ENCODE data around the gene PARD6G. TPM values are rescaled to one million over a fixed set of nuclear protein-coding genes. Genes with fewer than 3 reads are reported as not detected.
A peak's percentile ranks its signal among the peaks of the same experiment; 100 is the strongest.

Gene PARD6G
- total RNA-seq, 1 experiment from 2014 or later, result 13.0 TPM

- TF ChIP-seq CDX4 (CRISPR knock-in tag; IDR thresholded peaks at IDR 0.05; ENCODE audit: borderline replicate concordance) (no peak), ZBTB43 (CRISPR knock-in tag; IDR thresholded peaks at IDR 0.05) (no peak), E2F4 (CRISPR knock-in tag; IDR thresholded peaks at IDR 0.05; ENCODE audit: borderline replicate concordance, low read depth) (no peak), IRF1 (CRISPR knock-in tag; IDR thresholded peaks at IDR 0.05) (no peak), SMAD4 (CRISPR knock-in tag; IDR thresholded peaks at IDR 0.05) (no peak), ARID4B (CRISPR knock-in tag; IDR thresholded peaks at IDR 0.05; ENCODE audit: borderline replicate concordance) (no peak), RORB (CRISPR knock-in tag; IDR thresholded peaks at IDR 0.05) (no peak), MLX (CRISPR knock-in tag; IDR thresholded peaks at IDR 0.05) (no peak), HMGA2 (CRISPR knock-in tag; IDR thresholded peaks at IDR 0.05) (no peak), TP53 (CRISPR knock-in tag; IDR thresholded peaks at IDR 0.05) (no peak), ZNF396 (CRISPR knock-in tag; IDR thresholded peaks at IDR 0.05; ENCODE audit: borderline replicate concordance) (no peak), USF2 (CRISPR knock-in tag; IDR thresholded peaks at IDR 0.05) (no peak)
These were observed 116.8 kb downstream of the PARD6G start (continued) for GRCh38 chr18:80130555-80130954.

GRCh38 chr18:80129672-80130367 lies 117.5 kb downstream of the PARD6G start:
- no peak for TF ChIP-seq IRF1 (CRISPR knock-in tag; IDR thresholded peaks at IDR 0.05)
- TF ChIP-seq ZNF317 (CRISPR knock-in tag; IDR thresholded peaks at IDR 0.05; ENCODE audit: borderline replicate concordance, low read depth), result peak; percentile 80; the same call in 1 of the 2 replicates
- ATAC-seq, result peak; percentile 52
- Mint-ChIP-seq H3K9me3 (no peaks in the 10 kb centered on the region), H3K27ac (0 out of 2 replicates have a peak overlapping the region, but pooled peaks have one; percentile 16), H3K36me3 (peaks cover 32% of the 10 kb centered on the region), H3K4me1 (peaks cover 25% of the 10 kb centered on the region), H3K4me3 (no peak overlapping the region), H3K27me3 (ENCODE audit: low read depth) (no peaks in the 10 kb centered on the region)
- ChIA-PET CTCF (no interaction called here), POLR2A (interaction anchor here (0.6 kb wide), 1 partner anchor 12 kb away, joined by 3 read pairs; no protein-coding TSS in a partner anchor)
- no peak for DNase-seq (ENCODE audit: low spot score)
